Neuronal stem cell (in vitro differentiated cells): Measurements from ENCODE around the gene KIF26B.
"Not testable (repeated sequence)": the region's sequence is repeated elsewhere in the genome, so short reads cannot be mapped to it uniquely, and the experiment has no call there.

Experiments
- DNase-seq: peaks from one replicate; pipeline ENCODE4 v3.0.0-alpha.2; 2013; ENCODE audit warnings: low spot score
- H2AFZ ChIP-seq: one replicate; pipeline ENCODE4 v1.6.1; 2013; ENCODE audit warnings: mild to moderate bottlenecking, low read length, inconsistent platforms
- H2AK5ac ChIP-seq: 2 replicates; pipeline ENCODE4 v1.6.1; 2013; ENCODE audit warnings: low read depth, mild to moderate bottlenecking, inconsistent platforms, low read length, moderate library complexity, mixed read lengths
- H2BK120ac ChIP-seq: 2 replicates; pipeline ENCODE4 v1.6.1; 2013; ENCODE audit warnings: low read depth, mild to moderate bottlenecking, inconsistent platforms, low read length, moderate library complexity, mixed read lengths
- H2BK12ac ChIP-seq: one replicate; pipeline ENCODE4 v1.6.1; 2013; ENCODE audit warnings: low read length, inconsistent platforms
- H2BK15ac ChIP-seq: 2 replicates; pipeline ENCODE4 v1.6.1; 2013; ENCODE audit warnings: mild to moderate bottlenecking, low read length, inconsistent platforms, mixed read lengths
- H2BK5ac ChIP-seq: one replicate; pipeline ENCODE4 v1.6.1; 2013; ENCODE audit warnings: inconsistent platforms, mild to moderate bottlenecking, low read length, moderate library complexity
- H3K14ac ChIP-seq: one replicate; pipeline ENCODE4 v1.6.1; 2013; ENCODE audit warnings: low read length, inconsistent platforms
- H3K18ac ChIP-seq: 2 replicates; pipeline ENCODE4 v1.6.1; 2013; ENCODE audit warnings: low read length, inconsistent platforms
- H3K23ac ChIP-seq: 2 replicates; pipeline ENCODE4 v1.6.1; 2013; ENCODE audit warnings: low read depth, mild to moderate bottlenecking, mixed read lengths, low read length, inconsistent platforms; ENCODE audit not compliant: poor library complexity
- H3K27ac ChIP-seq: replicated peaks from 3 replicates; pipeline ENCODE4 v1.5.1; 2013; ENCODE audit warnings: low read length, inconsistent platforms
- H3K27me3 ChIP-seq, 3 experiments: 2 replicates each; pipeline ENCODE4 v1.6.1; 2013; ENCODE audit warnings: low read length in 3 of 3, mild to moderate bottlenecking in 2 of 3, inconsistent platforms in 1 of 3, low read depth in 1 of 3, mixed read lengths in 1 of 3, moderate library complexity in 1 of 3; ENCODE audit not compliant: control insufficient read depth in 3 of 3, insufficient read depth in 3 of 3
- H3K36me3 ChIP-seq, 2 donors: replicated peaks in 1 of 2; 2 replicates each; pipeline ENCODE4 v1.6.1; 2013; ENCODE audit warnings: low read length in 2 of 2; ENCODE audit not compliant: control insufficient read depth in 2 of 2, insufficient read depth in 2 of 2
- H3K4ac ChIP-seq: 2 replicates; pipeline ENCODE4 v1.6.1; 2013; ENCODE audit warnings: inconsistent platforms, mild to moderate bottlenecking, low read length, moderate library complexity
- H3K4me1 ChIP-seq, 2 donors: 1 replicate in 1 of 2; 2 replicates in 1 of 2; pipeline ENCODE4 v1.6.1; 2013; ENCODE audit warnings: low read length in 2 of 2, low read depth in 1 of 2; ENCODE audit not compliant: control insufficient read depth in 2 of 2, insufficient read depth in 1 of 2
- H3K4me2 ChIP-seq: one replicate; pipeline ENCODE4 v1.6.1; 2013; ENCODE audit warnings: mild to moderate bottlenecking, low read length, inconsistent platforms; ENCODE audit not compliant: insufficient read depth, poor library complexity, severe bottlenecking
- H3K4me3 ChIP-seq, 2 donors: 2 replicates each; pipeline ENCODE4 v1.5.1; 2013; ENCODE audit warnings: low read length in 2 of 2, mild to moderate bottlenecking in 2 of 2, inconsistent platforms in 1 of 2, moderate library complexity in 1 of 2
- H3K79me1 ChIP-seq: one replicate; pipeline ENCODE4 v1.6.1; 2013; ENCODE audit warnings: low read depth, mild to moderate bottlenecking, inconsistent platforms, low read length, moderate library complexity
- H3K9ac ChIP-seq: one replicate; pipeline ENCODE4 v1.6.1; 2013; ENCODE audit warnings: mild to moderate bottlenecking, low read depth, low read length, inconsistent platforms; ENCODE audit not compliant: poor library complexity
- H3K9me3 ChIP-seq, 2 donors: replicated peaks in 1 of 2; 2 replicates each; pipeline versions ENCODE3 to v1.6.1; 2013; ENCODE audit warnings: low read length in 2 of 2, mild to moderate bottlenecking in 2 of 2, inconsistent platforms in 1 of 2, low read depth in 1 of 2, mixed read lengths in 1 of 2, moderate library complexity in 1 of 2; ENCODE audit not compliant: control insufficient read depth in 2 of 2, insufficient read depth in 1 of 2
- H4K8ac ChIP-seq: one replicate; pipeline ENCODE4 v1.6.1; 2013; ENCODE audit warnings: low read depth, mild to moderate bottlenecking, inconsistent platforms, low read length, moderate library complexity
- H4K91ac ChIP-seq: one replicate; pipeline ENCODE4 v1.6.1; 2013; ENCODE audit warnings: low read length, low read depth, mild to moderate bottlenecking, inconsistent platforms; ENCODE audit not compliant: poor library complexity
- WGBS, 2 donors: extraction: QIAGEN DNeasy Blood & Tissue Kit; methylation state at CpG; one replicate each; pipeline ENCODE4 v1.1.7; 2013; ENCODE audit warnings: missing lambda C conversion rate in 2 of 2, mixed read lengths in 1 of 2; ENCODE audit not compliant: insufficient read length in 2 of 2, insufficient replicate concordance in 1 of 2; ENCODE audit errors: extremely low coverage in 2 of 2; 5-methylcytosine and 5-hydroxymethylcytosine counted together

KIF26B gene

GRCh38 chr1:245718123-245718522 is 563.3 kb downstream of the KIF26B start:
- no peak overlapping the region for H2BK15ac ChIP-seq
- H3K14ac ChIP-seq = no peak overlapping the region
- no peak overlapping the region for H3K18ac ChIP-seq
- no peak overlapping the region for H3K9ac ChIP-seq
- H3K36me3 ChIP-seq = no peaks in the 10 kb centered on the region
- H2BK120ac ChIP-seq = no peak overlapping the region
- H4K91ac ChIP-seq = no peak overlapping the region
- H3K4me1 ChIP-seq = peaks cover 0 to 9% of the 10 kb centered on the region in 2 donors
- H3K4me3 ChIP-seq = no peak overlapping the region
- H3K4ac ChIP-seq = no peak overlapping the region
- DNase-seq = no peak
- H2BK5ac ChIP-seq = no peak overlapping the region
- H4K8ac ChIP-seq = no peak overlapping the region
- H3K9me3 ChIP-seq = no peaks in the 10 kb centered on the region
- H2AK5ac ChIP-seq = no peak overlapping the region
- no peak overlapping the region for H3K27ac ChIP-seq
- WGBS, 2 donors = no CpG with 5 or more reads among the region's 3 CpGs
- H3K23ac ChIP-seq = no peak overlapping the region
- no peaks in the 10 kb centered on the region for H3K79me1 ChIP-seq
- H3K4me2 ChIP-seq = no peak overlapping the region
- H3K27me3 ChIP-seq = no peaks in the 10 kb centered on the region
- H2BK12ac ChIP-seq = no peak overlapping the region
- H2AFZ ChIP-seq = peak overlapping the region; percentile 12

GRCh38 chr1:245718951-245719350 is 564.2 kb downstream of the KIF26B start:
- no peak overlapping the region for H2AFZ ChIP-seq
- H3K4me2 ChIP-seq = no peak overlapping the region
- DNase-seq = no peak
- H3K9me3 ChIP-seq = no peaks in the 10 kb centered on the region
- no peak overlapping the region for H2BK12ac ChIP-seq
- H3K36me3 ChIP-seq = no peaks in the 10 kb centered on the region
- no peak overlapping the region for H3K4ac ChIP-seq
- no peak overlapping the region for H2AK5ac ChIP-seq
- peaks cover 0 to 9% of the 10 kb centered on the region in 2 donors for H3K4me1 ChIP-seq
- H3K23ac ChIP-seq = no peak overlapping the region
- no peak overlapping the region for H3K9ac ChIP-seq
- H3K27ac ChIP-seq = no peak overlapping the region
- no peak overlapping the region for H2BK120ac ChIP-seq
- no peak overlapping the region for H3K18ac ChIP-seq
- WGBS, 2 donors = no CpG with 5 or more reads among the region's 4 CpGs
- H3K14ac ChIP-seq = no peak overlapping the region
- no peak overlapping the region for H3K4me3 ChIP-seq
- no peak overlapping the region for H4K8ac ChIP-seq
- no peak overlapping the region for H4K91ac ChIP-seq
- no peaks in the 10 kb centered on the region for H3K27me3 ChIP-seq
- H2BK5ac ChIP-seq = no peak overlapping the region
- H2BK15ac ChIP-seq = no peak overlapping the region
- H3K79me1 ChIP-seq = no peaks in the 10 kb centered on the region

- Histone ChIP-seq H3K14ac (no peak overlapping the region), H3K36me3 (no peaks in the 10 kb centered on the region), H4K8ac (no peak overlapping the region), H3K4me2 (no peak overlapping the region), H3K4me1 (peaks cover 0 to 9% of the 10 kb centered on the region in 2 donors), H3K27ac (no peak overlapping the region), H3K79me1 (no peaks in the 10 kb centered on the region), H3K9ac (no peak overlapping the region), H2BK5ac (no peak overlapping the region), H2BK15ac (no peak overlapping the region), H2BK120ac (no peak overlapping the region), H3K18ac (no peak overlapping the region), H3K27me3 (no peaks in the 10 kb centered on the region), H3K9me3 (no peaks in the 10 kb centered on the region), H2BK12ac (no peak overlapping the region), H2AFZ (no peak overlapping the region), H3K23ac (no peak overlapping the region), H4K91ac (no peak overlapping the region), H3K4ac (no peak overlapping the region), H2AK5ac (no peak overlapping the region), H3K4me3 (no peak overlapping the region)
- WGBS, 2 donors = no CpG with 5 or more reads among the region's 4 CpGs
- DNase-seq = no peak
Observed at GRCh38 chr1:245721488-245721887, 566.7 kb downstream of the KIF26B start.

- not testable (repeated sequence) for H3K18ac ChIP-seq, H3K4me1 ChIP-seq, H2BK15ac ChIP-seq, H2AFZ ChIP-seq, H2AK5ac ChIP-seq, H3K27me3 ChIP-seq, H3K79me1 ChIP-seq, H3K4me2 ChIP-seq, H3K4me3 ChIP-seq, H3K9me3 ChIP-seq, H3K9ac ChIP-seq, H2BK120ac ChIP-seq, H3K4ac ChIP-seq, H2BK5ac ChIP-seq, H3K23ac ChIP-seq, H4K91ac ChIP-seq, H2BK12ac ChIP-seq, DNase-seq, H3K14ac ChIP-seq, H3K27ac ChIP-seq, H4K8ac ChIP-seq, H3K36me3 ChIP-seq
- no CpG with 5 or more reads among the region's 3 CpGs for WGBS, 2 donors
Observed at GRCh38 chr1:245728035-245728434, 573.2 kb downstream of the KIF26B start.
